Prostate gland (tissue), 2 donors: ENCODE measurements around the gene TAS2R1.

Experiments used
- POLR2AphosphoS5 ChIP-seq: sonication (generic); formaldehyde crosslinking; IDR thresholded peaks from one replicate; pipeline ENCODE4 v1.6.1; 2017; ENCODE audit warnings: antibody characterized with exemption
- TF ChIP-seq, protein P1 (sequence below), 4 experiments: fragments of 200-600 bp in 2 of 4; fragments of 450-650 bp in 2 of 4; sonication (generic) in 2 of 4; IDR thresholded peaks; 1 replicate in 3 of 4; 2 replicates in 1 of 4; pipeline ENCODE4 v1.5.1; 2016 to 2019; ENCODE audit warnings: antibody characterized with exemption in 4 of 4, mild to moderate bottlenecking in 2 of 4, moderate library complexity in 2 of 4

GRCh38 chr5:9599391-9599790 lies 30.8 kb downstream of the TAS2R1 start:
- TF ChIP-seq, protein P1, sequence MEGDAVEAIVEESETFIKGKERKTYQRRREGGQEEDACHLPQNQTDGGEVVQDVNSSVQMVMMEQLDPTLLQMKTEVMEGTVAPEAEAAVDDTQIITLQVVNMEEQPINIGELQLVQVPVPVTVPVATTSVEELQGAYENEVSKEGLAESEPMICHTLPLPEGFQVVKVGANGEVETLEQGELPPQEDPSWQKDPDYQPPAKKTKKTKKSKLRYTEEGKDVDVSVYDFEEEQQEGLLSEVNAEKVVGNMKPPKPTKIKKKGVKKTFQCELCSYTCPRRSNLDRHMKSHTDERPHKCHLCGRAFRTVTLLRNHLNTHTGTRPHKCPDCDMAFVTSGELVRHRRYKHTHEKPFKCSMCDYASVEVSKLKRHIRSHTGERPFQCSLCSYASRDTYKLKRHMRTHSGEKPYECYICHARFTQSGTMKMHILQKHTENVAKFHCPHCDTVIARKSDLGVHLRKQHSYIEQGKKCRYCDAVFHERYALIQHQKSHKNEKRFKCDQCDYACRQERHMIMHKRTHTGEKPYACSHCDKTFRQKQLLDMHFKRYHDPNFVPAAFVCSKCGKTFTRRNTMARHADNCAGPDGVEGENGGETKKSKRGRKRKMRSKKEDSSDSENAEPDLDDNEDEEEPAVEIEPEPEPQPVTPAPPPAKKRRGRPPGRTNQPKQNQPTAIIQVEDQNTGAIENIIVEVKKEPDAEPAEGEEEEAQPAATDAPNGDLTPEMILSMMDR (IDR thresholded peaks at IDR 0.05): no peak
- TF ChIP-seq POLR2AphosphoS5: no peak
